CD4-positive, alpha-beta T cell treated with Interleukin-6 at 100 ng/mL for 8 hours (primary cell): ENCODE data around the gene PDSS1.

ENCODE experiments used
- DNase-seq: peaks from one replicate; pipeline ENCODE4 v3.0.0-alpha.2; 2020; ENCODE audit warnings: mixed read lengths, low spot score

PDSS1 gene

GRCh38 chr10:26699631-26700030, 2.1 kb downstream of the PDSS1 start:
- no peak for DNase-seq

DNA sequence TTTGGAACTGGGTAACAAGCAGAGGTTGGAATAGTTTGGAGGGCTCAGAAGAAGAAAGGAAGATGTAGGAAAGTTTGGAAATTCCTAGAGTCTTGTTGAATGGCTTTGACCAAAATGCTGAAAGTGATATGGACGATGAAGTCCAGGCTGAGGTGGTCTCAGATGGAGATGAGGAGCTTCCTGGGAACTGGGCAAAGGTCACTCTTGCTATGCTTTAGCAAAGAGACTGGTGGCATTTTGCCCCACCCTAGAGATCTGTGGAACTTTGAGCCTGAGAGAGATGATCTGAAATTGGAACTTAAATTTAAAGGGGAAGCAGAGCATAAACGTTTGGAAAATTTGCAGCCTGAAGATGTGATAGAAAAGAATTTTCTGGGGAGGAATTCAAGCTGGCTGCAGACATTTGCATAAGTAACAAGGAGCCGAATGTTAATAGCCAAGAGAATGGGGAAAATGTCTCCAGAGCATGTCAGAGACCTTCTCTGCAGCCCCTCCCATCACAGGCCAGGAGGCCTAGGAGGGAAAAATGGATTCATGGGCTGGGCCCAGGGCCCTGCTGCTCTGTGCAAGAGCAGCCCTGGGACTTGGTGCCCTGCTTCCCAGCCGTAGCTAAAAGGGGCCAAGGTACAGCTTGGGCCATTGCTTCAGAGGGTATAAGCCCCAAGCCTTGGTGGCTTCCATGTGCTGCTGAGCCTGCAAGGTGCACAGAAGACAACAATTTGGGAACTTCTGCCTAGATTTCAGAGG, 3.6 kb downstream of the PDSS1 start:
- no peak for DNase-seq

DNA sequence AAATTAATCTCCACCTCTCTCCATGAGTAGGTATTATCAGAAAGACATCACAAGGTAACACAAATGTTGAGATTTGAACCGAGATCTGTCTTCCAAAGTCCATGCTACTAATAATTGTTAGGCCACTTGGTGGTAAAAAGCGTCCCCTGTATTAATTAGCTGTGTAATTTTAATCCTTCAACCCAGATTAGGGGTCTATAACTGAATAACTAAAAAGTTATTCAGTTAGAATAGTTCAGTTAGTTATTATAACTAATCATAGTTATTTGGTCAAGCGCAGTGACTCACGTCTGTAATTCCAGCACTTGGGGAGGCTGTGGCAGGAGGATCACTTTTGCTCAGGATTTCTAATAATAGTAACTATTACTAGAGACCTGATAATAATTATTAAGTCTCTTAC, 5.6 kb downstream of the PDSS1 start:
- no peak for DNase-seq

DNA sequence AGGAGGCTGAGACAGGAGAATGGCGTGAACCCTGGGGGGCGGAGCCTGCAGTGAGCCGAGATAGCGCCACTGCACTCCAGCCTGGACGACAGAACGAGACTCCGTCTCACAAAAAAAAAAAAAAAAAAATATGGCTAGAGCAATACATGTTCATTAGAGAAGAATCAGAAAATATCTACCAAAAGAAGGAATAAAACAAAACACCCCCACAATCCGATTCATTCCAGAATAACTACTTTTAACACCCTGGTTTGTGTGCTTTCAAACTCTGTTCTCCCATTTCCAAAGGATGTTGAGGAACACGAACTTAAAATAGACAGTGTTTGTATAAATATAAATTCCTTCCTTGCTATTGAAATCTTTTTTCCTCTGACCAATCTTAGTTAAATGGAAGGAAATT, 6.5 kb downstream of the PDSS1 start:
- no peak for DNase-seq

- no peak for DNase-seq
These were observed 8.7 kb downstream of the PDSS1 start for GRCh38 chr10:26706206-26706605.

- DNase-seq = no peak
These were observed 9.4 kb downstream of the PDSS1 start for GRCh38 chr10:26706936-26707335.

- no peak for DNase-seq
These were observed 13.8 kb downstream of the PDSS1 start for GRCh38 chr10:26711324-26711723.

- no peak for DNase-seq
These were observed 17.1 kb downstream of the PDSS1 start for GRCh38 chr10:26714415-26715136.

DNA sequence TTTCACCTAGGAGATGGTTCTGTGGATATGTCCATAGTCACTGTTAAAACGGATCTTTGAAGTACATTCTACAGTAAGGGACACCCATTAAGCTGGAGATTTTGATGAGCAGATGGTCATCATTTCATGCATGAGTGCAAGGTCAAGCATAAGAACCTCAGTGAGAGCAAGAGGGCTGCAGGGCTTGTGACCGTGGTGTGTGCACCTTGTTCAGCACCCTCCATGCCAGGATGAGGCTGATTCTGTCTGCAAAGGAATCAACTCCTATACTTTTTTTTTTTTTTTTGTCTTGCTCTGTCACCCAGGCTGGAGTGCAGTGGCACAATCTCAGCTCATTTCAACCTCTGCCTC, 17.6 kb downstream of the PDSS1 start:
- DNase-seq = no peak

DNA sequence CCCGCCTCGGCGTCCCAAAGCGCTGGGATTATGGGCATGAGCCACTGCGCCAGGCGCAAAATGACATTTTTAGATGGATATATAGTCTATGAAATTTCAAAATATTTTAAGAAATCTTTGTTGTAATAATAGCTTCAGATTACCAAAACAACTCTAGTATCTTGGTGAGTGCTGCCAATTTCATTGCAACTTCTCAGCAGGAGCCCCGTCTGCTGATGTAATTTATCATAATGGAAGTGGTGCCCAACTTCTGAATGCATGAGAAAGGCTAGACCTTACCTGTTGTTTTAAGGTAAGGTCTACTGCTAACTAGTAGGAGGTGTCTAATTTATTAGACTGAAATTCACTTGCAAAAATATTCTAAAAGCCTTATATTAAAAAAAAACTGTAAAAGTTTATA, 20.0 kb downstream of the PDSS1 start:
- DNase-seq = no peak

DNA sequence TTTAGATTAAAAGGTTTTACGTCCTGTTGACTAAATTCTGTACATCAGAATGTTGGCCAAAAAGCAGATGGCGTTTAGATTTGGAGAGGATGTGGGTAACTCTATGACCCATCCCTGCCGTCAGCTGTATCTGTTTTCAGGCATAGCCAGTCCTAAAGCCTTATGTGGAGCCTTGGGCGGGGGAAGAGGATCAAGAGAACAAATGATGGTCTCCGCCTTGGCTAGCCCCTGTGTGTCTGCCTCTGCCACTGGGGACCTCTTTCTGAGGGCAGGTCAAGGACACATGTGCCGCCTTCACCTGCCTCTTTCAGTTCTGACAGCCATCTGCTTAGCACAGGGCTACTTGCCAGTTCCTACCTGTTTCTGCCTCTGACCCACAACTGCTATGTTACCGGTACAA, 24.1 kb downstream of the PDSS1 start:
- peak; percentile 42 for DNase-seq

GRCh38 chr10:26723016-26723415, 25.5 kb downstream of the PDSS1 start:
- DNase-seq = no peak

GRCh38 chr10:26725837-26726727, 28.6 kb downstream of the PDSS1 start:
- peak; percentile 58 for DNase-seq

- no peak for DNase-seq
These were observed 29.5 kb downstream of the PDSS1 start for GRCh38 chr10:26727005-26727404.

DNA sequence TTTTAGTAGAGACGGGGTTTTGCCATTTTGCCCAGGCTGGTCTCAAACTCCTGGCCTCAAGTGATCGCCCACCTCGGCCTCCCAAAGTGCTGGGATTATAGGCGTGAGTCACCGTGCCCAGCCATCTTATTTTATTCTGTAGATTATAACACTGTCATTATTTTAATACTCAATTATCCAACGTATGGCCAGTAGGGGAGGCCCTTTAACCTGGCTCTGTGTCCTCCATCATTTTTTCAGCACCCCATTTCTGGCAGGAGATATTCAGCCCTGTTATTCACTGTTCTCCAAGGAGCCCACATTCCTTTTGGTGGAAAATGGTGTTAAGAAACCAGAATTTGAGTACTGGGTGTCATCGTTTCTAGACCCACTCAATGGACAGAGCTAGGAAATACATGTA, 31.5 kb downstream of the PDSS1 start:
- no peak for DNase-seq

DNA sequence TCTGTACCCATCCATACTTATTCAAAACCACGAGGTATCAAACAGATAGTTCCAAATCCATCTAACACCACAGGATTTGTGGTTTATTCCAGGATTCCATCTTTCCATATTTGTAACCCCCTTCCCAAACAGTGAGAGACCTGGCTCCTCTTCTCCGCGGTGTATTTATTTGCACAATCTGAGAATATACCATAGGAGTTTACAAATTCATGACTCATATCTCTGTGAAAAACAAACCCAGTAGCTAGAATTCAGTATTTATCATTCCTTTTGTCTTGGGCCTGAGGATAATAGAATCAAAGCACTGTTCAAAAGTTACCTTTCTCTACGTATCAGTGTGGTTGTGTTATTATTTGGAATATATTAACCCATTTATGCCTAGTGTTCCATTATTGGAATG, 31.9 kb downstream of the PDSS1 start:
- DNase-seq = no peak

- no peak for DNase-seq
These were observed 33.1 kb downstream of the PDSS1 start for GRCh38 chr10:26730552-26730951.

GRCh38 chr10:26733750-26734568, 36.5 kb downstream of the PDSS1 start:
- no peak for DNase-seq

- DNase-seq = no peak
These were observed 37.9 kb downstream of the PDSS1 start for GRCh38 chr10:26735435-26735834.

DNA sequence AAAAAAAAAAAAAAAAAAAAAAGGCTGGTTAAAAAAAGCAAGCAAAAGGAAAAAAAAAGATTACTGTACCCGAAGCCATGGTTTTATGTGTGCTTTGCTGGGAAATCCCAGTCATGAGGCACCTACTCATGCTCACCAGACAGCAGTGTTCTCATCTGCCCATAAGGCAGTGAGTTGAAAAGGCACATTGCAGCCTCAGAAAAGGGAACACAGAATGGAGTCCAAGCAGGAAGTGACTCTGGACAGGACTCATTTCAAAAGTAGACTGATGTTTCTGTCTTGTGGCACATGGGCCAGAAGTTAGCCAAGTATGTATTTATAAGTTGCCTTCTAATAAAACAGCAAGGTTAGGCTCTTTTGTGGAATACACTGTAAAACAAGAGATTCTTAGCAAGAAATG, 40.2 kb downstream of the PDSS1 start:
- DNase-seq = peak; percentile 11

GRCh38 chr10:26738301-26738911, 40.9 kb downstream of the PDSS1 start:
- no peak for DNase-seq
